Renal cortex interstitium (tissue), 11 donors: Measurements from ENCODE around the gene CUX1. TPM values are rescaled to one million over a fixed set of nuclear protein-coding genes. Genes with fewer than 3 reads are reported as not detected.

Experiments used
- DNase-seq, 11 donors: peaks; one replicate each; pipeline ENCODE4 v3.0.0-alpha.2; 2013; ENCODE audit warnings: low read depth in 9 of 11, low spot score in 4 of 11; ENCODE audit errors: extremely low read depth in 1 of 11
- polyA plus RNA-seq, 3 donors: library from polyadenylated mRNA; unstranded; fragments of 120-200 nt; gene quantifications; one replicate each; pipeline ENCODE4 v1.2.1, GENCODE V29; 2013; ENCODE audit not compliant: insufficient read length in 3 of 3

Gene CUX1
- polyA plus RNA-seq, 3 donors = 93.9 to 103 (median 98.0) TPM

- DNase-seq = no peak
These were observed 82.2 kb downstream of the CUX1 start for GRCh38 chr7:101899616-101900015.

- DNase-seq = no peak
These were observed 82.7 kb downstream of the CUX1 start for GRCh38 chr7:101900103-101900502.

- no peak for DNase-seq
These were observed 84.5 kb downstream of the CUX1 start for GRCh38 chr7:101901661-101902491.

- DNase-seq = no peak
These were observed 85.5 kb downstream of the CUX1 start for GRCh38 chr7:101902680-101903514.

GRCh38 chr7:101903515-101903868 lies 86.1 kb downstream of the CUX1 start:
- DNase-seq = no peak

GRCh38 chr7:101904019-101904418 lies 86.6 kb downstream of the CUX1 start:
- DNase-seq = no peak

GRCh38 chr7:101905203-101905865 lies 87.9 kb downstream of the CUX1 start:
- DNase-seq = no peak

- DNase-seq = no peak
These were observed 89.1 kb downstream of the CUX1 start for GRCh38 chr7:101906291-101907240.

GRCh38 chr7:101910991-101911799 lies 93.8 kb downstream of the CUX1 start:
- DNase-seq = no peak

- peak in 3 of 11 donors; percentile 43 to 55 (median 48) for DNase-seq
These were observed 94.6 kb downstream of the CUX1 start for GRCh38 chr7:101911800-101912715.

GRCh38 chr7:101912716-101913110 lies 95.3 kb downstream of the CUX1 start:
- no peak for DNase-seq

GRCh38 chr7:101913247-101913721 lies 95.9 kb downstream of the CUX1 start:
- no peak for DNase-seq

- DNase-seq = no peak
These were observed 96.4 kb downstream of the CUX1 start for GRCh38 chr7:101913851-101914250.

GRCh38 chr7:101915000-101915399 lies 97.6 kb downstream of the CUX1 start:
- DNase-seq = no peak

GRCh38 chr7:101916041-101916800 lies 98.8 kb downstream of the CUX1 start:
- no peak for DNase-seq

- no peak for DNase-seq
These were observed 99.5 kb downstream of the CUX1 start for GRCh38 chr7:101916876-101917275.
